GM21390 (cell line): ENCODE results near the gene BBS9.

Experiments
- ATAC-seq: cut with Tn5 transposase; IDR thresholded peaks from one replicate; pipeline ENCODE4 v1.9.1; 2021; ENCODE audit not compliant: unreplicated experiment

BBS9 gene

DNA sequence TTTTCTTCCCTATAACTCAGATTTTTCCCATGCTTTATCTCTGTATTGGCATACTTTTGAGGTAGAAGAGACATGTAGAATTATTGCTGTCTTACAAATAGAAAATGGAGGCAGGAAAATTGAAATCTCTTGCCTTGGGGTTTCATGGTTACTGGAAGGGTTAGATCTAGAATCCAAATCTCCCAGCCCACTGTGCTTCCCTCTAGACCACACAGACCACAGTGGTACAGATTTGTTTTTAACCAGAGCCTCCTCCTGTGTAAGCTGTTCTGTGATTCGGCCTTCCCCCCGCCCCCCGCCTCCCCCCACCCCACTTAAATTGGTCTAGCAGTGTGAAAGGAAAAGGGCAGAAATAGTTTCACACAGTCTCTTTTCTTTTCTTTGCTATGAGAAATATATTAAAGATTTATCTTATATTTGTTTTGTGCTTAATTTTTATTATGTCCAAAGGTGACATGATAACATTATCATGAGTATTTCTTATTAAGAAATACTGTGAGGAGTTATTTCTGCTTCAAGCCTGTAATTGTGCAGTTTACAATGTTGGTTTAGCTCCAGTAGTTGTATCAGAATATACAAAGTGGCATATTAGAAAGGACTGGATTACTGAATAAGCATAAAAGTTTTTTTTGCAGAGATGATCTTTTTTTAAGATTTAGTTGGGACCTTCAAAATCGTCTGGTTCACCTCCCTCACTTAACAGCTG, 407.2 kb downstream of the BBS9 start:
- ATAC-seq = no peak

DNA sequence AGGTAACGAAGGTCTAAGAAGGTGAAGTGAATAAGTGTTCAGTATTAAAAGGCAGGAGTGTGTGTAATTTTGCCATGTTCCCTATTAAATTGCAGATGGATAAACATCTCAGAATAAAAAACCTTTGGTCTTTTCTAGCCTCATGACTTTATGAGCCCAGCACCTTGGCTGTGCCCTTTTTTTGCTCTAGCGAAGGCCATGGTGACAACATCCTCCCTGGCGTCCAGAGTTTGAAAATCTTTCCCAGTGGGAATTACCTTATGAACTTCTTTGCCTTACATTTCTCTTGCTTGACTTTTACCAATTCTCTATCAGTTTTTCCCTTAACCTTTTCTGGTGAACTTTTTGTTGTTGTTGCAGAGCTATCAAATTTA, 407.7 kb downstream of the BBS9 start:
- no peak for ATAC-seq

DNA sequence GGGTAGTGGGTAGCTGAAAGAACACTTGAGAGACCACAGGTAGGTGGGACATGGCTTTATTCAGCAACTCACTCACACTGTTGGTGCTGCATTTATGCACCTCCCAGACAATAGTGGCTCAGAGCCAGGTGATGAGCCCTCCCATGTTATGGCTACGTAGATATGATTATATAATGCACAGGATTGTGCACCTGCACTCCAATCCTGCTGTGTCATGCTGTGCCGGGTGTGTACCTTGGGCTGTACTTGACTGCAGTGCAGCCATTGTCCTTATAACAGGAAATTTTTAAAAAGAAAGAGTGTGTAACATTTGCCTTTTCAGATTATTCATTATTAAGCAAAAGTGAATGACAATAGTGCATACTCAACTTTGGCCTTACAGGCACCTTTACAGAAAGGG, 409.8 kb downstream of the BBS9 start:
- no peak for ATAC-seq

DNA sequence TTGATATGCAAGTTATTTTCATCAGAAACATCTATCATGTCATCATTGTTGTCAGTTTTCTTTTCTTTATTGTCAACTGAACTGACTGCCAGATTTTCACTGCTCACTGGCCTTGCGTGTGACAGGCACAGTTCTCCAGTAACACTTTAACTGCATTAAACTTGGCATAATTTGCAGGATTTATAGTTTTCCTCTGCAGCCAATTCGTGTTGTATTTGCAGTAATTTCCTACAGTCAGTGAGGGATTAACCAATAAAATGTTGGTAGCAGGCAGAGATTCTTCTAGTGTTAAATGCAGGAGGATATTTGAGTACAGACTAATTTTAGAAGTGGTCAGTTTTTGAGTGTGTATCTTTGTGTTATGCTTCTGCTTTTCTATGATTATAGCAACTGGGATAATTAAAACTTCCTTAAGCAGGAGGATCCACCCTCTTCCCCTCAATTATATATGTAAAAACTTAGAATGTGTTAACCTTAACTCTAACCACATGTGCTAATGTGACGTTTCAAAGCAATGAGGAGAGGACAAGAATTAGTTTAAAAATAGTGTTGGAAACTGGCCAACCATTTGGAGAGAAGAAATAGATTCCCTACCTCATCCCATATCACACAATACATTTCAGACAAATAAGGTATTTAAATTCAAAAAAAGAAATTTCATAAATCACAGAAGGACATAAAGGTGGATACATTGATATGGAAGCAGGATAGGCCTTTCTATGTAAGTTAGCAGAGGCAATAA, 410.5 kb downstream of the BBS9 start:
- ATAC-seq = no peak

DNA sequence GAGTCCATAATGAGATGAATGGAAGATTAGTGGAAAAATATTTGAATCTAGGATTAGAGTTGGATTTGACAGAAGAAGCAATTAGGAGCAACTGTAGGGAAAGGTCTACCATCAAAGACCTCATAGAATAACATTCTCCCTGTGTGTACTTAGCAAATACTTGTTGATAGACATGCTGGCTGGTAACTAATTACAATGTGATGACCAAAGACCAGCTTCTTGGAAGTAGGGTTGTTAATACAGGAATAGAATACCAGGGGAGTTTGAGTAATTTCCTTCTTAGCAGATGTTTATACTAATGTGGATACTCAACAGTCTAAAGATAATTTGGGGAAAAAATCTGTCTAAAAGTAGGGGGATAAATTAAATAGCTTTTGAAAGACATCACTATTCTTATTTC, 418.5 kb downstream of the BBS9 start:
- ATAC-seq = no peak

DNA sequence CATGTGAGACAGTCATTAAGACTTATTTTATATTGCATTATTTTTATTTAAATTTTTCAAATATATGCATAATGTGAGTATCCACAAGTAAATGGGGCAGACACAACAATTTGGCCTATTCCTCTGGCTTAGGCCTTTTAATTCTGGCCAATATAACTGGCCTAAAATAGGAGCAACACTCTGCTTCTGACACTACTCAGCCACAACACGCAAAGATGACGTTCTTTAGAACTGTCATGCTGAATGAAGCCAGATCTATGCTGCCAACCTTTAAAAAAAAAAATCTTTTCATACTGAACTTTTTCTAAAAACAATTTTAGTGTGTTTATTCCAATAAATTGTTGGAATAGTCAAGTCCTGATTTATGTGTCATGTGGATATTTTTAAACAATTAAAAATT, 421.0 kb downstream of the BBS9 start:
- no peak for ATAC-seq

DNA sequence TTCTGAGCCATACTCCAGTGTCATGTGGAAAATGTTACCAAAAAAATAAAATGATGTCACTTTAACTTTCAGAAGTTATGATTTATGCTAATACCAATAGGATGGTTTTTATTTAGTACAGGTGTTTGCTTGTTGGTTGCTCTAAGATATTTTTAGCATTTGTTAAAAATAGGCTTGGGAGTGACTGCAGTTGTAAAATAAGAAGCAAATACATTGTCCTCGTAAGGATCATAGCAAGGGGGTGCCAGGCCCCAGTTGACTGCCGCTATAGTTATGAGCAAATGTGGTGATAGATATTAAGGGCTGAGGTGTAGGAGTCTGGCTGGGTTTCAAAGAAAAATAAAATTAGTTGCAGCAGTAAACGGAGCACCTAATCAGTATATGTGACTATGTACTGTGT, 421.6 kb downstream of the BBS9 start:
- no peak for ATAC-seq

DNA sequence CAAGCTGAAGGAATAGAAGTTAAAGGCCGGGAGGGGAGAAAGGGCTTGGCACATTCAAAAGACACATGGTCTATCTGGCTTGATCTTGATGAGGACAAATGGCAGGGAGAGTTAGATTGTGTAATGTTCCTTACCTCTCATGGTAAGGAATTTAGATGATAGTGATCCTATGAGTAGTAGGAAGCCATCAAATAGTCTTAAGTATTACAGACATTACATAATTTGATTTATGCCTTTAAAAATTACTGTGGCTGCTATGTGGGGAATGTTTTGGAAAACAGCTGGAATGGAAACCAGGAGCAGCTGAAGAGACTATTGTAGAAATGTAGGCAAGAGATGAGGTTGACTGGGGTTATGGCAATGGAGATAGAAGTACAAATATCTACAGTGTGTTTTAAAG, 424.7 kb downstream of the BBS9 start:
- ATAC-seq = no peak

DNA sequence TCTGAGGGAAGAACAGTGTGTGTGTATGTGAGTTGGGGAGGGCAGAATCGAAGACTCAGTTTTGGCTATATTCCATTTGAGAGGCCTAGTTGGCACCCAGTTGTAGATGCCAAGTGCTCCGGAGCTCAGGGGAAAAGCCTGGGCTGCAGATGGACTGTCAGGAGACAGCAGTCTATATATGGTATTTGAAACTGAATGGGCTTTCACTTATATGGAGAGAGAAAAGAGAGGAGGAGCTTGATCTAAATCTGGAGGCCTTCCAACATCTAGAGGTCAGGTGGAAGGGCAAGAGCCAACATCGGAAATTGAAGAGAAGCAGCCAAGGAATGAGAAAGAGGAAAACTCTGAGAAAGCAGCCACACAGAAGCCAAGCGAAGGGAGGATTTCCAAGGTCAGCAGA, 425.2 kb downstream of the BBS9 start:
- ATAC-seq = no peak

DNA sequence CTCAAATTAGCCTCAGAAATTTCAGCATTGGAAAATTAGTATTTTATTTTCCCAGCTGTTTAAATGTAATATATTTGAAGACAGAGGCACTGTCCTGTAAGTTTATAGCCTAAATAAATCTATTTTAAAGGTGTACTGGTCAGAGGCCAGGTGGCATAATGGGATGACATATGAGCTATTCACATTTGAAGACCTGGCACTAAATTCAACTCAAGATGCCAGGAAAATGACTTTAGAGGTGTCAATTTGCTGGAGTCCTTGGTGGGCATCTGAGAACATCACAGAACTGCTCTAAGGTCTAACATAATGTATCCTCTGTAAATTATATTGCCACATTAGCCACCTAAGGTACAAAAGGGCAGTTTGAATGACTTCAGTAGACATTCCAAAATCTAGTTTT, 427.1 kb downstream of the BBS9 start:
- no peak for ATAC-seq

DNA sequence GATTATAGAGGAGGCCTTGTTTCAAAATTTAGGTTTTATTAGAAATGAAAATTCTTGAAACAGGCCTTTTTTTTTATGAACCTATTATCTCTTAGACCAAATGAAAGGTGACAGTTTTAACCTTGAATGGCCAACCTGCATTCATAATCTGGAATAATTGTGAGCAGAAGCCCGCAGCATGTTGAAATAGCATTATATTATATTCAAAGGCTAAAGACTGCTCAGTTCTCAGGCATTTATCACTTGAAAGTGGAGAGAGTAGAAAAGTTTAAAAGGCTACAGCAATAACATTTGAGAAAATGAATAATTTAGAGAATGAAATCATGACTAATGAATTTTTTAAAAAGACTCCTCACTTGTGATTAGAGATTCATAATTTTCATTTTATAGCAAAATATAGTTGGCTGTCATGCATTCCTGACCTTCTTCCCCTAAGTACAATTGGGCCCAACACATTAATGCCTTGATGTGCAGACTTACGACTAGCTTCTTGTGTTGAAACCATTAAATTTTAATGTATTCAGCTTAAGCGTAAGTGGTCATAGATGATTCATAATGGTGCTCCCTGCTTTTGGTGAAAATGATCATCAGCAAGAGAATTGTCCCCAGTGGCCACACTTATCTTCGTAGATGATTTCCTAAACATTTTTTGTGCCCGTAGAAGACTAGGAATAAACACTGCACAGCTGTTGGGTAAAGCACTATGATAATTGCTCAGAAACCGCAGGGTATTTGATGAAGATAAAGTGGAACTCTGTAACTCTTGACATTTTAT, 429.4 kb downstream of the BBS9 start:
- ATAC-seq = no peak

DNA sequence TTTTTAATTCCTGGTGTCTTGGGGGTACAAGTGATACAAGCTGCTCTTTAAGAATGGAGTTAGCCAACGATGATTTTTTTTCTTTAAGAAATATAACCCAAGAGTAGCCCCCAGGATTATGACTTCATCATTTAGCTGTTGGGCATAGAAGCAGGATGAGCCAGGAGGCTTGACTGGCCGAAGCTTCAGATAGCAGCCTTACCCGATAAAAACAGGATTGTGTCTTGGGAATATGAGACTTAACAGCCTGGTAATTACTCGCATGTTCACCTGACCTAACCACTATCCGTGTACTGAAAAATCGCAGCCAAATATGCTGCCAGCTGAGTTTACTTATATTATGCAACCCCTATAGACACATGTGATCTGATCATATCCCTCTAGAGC, 430.0 kb downstream of the BBS9 start:
- no peak for ATAC-seq

DNA sequence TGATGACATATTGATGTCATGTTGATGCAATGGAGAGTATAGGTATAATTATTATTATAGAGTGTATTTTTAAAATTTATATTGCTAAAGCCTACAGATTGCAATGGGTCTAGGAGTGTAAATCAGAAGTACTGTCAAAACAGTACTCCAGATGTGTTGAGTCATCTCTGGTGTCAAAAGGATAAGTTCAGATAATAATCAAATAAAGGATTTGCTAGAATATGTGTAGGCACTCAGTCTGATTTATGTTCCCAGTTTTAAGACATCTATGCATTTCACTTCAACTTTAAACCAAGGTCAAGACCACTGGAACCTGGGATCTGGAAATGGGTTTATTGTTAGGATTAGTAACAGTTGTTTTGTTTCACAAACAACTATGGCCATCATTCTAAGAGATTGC, 433.6 kb downstream of the BBS9 start:
- ATAC-seq = no peak

DNA sequence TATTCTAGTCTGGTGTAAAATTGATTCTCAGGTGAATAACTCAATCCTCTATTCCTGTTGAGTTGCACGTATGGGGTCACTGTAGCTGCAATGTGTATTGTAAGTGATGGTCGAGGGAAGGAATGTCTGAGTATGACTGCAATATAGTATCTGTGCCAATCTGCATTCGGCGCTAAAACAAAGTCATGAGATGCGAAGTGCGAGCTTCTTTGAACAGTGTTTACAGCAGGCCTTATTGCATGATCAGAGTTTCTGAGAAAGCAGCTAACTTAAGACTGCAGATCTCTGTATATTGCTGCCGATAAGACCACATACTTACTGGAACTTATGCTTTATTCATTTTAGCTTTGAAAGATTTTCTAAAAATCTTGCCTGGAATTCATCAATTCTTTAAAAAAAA, 434.3 kb downstream of the BBS9 start:
- ATAC-seq = no peak

DNA sequence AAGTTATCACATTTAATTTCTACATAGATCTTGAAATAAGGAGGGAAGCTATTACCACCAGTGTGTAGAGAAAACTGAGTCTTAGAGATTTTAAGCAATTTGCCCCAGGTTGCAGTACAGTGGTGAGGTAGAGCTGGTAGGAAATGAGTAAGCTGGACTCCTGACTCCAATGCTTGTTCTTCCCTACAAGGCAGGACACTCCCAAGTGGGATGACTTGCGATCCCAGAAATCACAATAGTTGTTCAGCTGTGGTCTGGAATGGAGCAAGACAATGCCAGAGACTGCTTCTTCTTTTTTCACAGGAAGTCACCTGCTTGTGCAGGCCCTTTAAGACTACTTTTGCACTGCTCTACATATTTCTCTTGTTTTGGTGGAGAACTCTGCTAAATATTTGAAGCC, 448.8 kb downstream of the BBS9 start:
- ATAC-seq = no peak

DNA sequence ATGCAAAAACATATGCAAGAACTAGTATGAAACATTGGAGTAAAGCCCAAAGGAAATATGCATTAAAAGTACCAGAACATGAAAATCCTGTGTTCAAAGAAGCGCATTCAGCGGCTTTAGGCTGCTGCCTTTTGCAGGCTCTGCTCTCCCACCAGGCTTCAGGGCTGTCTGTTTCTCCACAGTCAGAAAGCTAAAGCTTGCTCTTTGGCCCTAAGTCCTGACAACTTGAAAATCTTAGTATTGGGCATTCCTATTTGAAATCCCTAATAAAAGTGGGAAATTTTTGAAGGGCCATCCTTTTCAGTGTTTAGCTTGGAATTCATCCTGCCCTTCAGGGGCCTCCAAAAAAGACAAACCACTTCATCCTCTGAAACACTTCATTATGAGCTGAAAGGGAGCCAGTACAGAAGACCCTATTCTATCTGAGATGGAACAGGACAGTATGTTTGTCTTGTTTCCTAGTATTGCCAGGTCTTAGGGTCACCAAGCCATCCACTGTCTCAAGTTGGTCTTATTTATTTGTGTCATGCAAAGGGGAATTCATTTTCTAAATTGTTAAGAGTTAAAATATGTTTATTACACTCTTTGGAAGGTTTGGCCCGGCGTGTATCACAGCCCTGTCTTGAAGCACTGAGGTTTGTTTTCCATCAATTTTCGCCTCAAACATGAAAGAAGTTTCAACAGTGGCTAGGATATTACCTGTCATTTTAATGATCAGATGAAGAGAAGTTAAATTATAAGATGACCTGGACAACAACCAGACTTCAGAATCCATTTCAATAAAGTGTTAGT, 449.7 kb downstream of the BBS9 start:
- ATAC-seq = no peak

DNA sequence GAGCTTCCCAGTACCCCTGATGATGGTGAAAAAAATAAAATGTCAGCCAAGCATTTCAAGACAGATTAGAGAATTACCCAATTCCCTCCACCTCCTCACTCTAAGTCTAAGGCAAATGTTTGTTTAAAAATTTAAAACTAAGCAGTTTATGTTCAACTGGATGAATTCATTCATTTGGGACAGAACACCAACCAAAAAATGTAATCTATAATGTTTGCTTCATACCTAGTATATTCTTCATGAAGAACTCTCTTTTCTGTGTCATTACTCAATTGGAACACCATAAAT, 450.3 kb downstream of the BBS9 start:
- ATAC-seq = no peak

DNA sequence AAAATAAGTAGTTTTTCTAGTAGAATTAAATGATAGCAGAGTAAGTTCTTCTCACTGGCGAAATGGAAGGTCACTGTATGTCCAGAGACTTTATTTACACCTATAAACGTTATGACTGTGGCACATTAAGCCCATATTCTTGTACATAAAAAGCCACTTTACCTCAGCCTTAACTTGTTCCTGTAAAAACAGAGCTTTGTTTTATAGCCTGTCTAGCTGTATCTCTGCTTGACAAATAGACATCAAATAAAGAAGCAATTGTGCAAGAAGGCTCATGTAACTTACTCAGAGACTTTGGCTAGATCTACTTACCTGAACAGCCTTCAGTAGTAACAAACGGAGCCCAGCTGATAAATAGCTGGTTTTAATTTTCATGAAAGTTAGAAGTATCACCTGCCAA, 451.9 kb downstream of the BBS9 start:
- no peak for ATAC-seq

DNA sequence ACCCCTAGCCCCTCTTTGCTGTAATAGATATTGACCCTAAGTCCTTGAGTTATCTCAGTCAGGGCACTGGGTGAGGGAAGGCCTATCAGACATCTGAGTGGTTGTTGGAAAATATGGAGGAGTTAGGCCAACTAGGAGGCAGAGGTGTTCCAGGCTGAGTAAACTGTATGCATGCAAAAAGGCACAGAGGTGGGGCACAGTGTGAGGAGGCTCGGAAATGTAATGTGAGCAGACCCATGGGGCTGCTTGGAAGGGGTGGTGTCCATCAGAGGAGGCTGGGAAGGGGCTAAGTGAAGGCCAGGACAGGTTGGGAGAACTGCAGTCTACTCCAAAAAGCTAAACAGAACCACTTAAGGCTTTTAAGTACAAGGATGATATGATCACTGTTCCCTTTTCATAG, 452.7 kb downstream of the BBS9 start:
- no peak for ATAC-seq

DNA sequence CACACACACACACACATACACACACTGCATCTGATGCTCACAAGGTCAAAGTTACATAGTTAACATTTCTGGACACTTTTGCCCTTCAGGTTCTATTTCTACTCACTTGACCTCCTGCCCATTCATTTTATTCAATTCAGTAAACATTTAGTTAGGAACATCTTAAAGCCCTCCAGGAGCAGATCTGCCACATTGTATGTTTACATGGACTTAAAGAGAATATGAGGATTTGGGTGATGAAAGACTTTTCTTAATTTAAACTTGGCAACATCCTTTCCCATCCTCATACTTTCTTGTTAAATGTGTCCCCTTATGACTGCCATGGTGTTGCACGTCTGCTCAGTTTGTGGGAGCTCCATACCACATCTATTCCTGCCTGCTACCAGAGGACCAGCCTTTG, 453.2 kb downstream of the BBS9 start:
- no peak for ATAC-seq

DNA sequence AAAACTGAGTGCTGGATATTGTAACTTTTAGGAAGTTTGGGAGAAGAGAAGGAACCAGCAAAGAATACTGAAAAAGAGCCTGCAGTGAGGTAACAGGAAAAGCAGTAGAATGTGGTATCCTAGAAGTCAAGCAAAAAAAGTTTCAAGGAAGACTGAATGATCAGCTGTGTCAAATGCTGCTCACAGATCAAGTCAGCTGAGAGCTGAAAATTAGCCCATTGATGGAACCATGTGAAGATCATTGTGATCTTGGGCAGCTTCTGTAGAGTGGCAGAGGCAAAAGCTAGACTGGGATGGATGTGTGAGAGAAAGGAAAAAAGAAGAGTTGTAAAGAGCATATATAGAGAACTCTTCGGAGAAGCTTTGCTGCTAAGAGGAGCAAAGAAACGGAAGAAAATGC, 460.5 kb downstream of the BBS9 start:
- ATAC-seq = no peak

DNA sequence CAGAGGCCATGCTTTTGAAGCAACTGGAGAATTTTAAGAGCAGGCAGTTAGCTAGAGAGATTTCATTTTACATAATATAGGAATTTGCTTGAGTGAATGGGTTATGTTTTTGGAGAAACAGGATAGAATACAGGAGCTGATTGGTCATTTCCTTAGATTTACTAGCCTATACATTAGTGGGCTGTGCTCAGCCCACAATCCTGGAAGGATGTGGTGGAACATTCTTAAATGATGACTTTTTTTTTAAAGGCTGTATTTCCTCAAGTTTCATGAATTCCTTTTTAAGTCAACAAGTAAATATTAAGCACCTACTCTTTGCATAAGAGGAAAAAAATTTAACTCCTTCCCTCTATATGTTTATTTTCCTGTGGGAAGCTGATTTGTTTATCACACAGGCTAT, 461.6 kb downstream of the BBS9 start:
- no peak for ATAC-seq
